ENCODE data around the gene CNPY3.
"Not testable (repeated sequence)": the region's sequence is repeated elsewhere in the genome, so short reads cannot be mapped to it uniquely, and the experiment has no call there.

Gene CNPY3

DNA sequence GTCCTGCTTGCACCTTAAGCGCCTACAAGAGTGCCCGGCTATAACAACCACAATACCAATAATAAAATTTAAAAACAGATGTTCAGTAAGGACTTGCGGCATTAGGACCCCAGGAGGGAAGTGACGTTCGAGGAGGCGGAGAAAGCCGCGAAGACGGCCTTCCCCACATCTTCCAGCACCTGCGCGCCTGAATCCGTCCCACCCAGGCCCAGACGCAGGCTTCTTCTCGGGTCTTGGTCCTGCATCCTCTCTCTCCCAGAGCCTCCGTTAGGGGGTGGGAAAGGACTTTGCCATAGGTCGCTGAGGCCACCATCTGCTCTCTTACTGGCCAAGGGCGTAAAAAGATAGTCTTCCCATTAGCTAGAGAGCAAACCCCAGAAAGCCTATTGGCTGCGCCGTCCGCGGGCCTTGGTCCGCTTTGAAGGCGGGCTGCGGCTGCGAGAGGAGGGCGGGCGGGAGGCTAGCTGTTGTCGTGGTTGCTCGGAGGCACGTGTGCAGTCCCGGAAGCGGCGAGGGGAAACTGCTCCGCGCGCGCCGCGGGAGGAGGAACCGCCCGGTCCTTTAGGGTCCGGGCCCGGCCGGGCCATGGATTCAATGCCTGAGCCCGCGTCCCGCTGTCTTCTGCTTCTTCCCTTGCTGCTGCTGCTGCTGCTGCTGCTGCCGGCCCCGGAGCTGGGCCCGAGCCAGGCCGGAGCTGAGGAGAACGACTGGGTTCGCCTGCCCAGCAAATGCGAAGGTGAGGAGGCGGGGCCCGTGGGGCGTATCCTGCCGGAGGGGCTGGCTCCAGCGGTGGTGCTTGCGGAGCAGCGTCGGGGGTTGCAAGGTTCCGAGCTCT is at the start of gene CNPY3:
CNPY3 (plus strand) TSS at position 495 of the 835 bp plus-strand sequence; CDS start at position 586, 91 bp downstream.
- Histone ChIP-seq H3K27me3 (ENCODE audit: control insufficient read depth, insufficient read depth, low read length) (no peaks in the 10 kb centered on the region), H3K36me3 (ENCODE audit: control insufficient read depth, insufficient read depth, low read length) (0 out of 2 replicates have a peak, but pooled peaks cover under 1% of the 10 kb centered on the region), H3K9me3 (ENCODE audit: control insufficient read depth, insufficient read depth, low read length) (no peaks in the 10 kb centered on the region), H3K27ac (ENCODE audit: low read length) (peak within 1 kb of the TSS; percentile 6), H3K4me3 (ENCODE audit: low read length) (peak within 1 kb of the TSS; percentile 75), H3K4me1 (ENCODE audit: control insufficient read depth, insufficient read depth, low read length) (no peaks in the 10 kb centered on the region)
- no CpG with 5 or more reads among the region's 63 CpGs for WGBS (ENCODE audit: insufficient coverage, insufficient read length)
- peak; percentile 95 for DNase-seq (ENCODE audit: low read depth, low spot score)

DNA sequence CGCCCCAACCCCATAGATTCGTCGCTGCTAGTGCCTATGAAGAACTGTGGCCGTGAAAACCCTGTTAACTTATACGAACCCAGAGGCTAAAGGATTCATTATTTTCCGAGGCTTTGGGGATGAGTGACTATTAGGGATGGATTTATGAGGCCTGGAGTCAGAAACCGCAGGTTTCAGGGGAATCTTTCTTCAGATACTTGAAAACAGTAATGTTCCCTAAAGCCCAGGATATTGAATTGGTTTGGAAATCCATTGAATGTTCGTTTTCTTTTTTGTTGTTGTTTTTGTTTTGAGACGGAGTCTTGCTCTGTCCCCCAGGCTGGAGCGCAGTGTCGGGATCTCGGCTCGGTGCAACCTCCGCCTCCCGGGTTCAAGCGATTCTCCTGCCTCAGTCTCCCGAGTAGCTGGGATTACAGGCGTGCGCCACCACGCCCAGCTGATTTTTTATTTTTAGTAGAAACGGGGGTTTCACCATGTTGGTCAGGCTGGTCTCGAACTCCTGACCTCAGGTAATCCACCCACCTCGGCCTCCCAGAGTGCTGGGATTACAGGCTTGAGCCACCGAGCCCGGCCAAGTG is 49.0 kb upstream of the CNPY3 start:
- DNase-seq (ENCODE audit: low read depth, low spot score); H3K9me3 ChIP-seq (ENCODE audit: control insufficient read depth, insufficient read depth, low read length); H3K27me3 ChIP-seq (ENCODE audit: control insufficient read depth, insufficient read depth, low read length); H3K27ac ChIP-seq (ENCODE audit: low read length); H3K4me1 ChIP-seq (ENCODE audit: control insufficient read depth, insufficient read depth, low read length): not testable (repeated sequence)
- Histone ChIP-seq H3K36me3 (ENCODE audit: control insufficient read depth, insufficient read depth, low read length) (peaks cover 17% of the 10 kb centered on the region), H3K4me3 (ENCODE audit: low read length) (peak overlapping the region; percentile 78; the same call in 1 of the 2 replicates)
- no CpG with 5 or more reads among the region's 25 CpGs for WGBS (ENCODE audit: insufficient coverage, insufficient read length)

DNA sequence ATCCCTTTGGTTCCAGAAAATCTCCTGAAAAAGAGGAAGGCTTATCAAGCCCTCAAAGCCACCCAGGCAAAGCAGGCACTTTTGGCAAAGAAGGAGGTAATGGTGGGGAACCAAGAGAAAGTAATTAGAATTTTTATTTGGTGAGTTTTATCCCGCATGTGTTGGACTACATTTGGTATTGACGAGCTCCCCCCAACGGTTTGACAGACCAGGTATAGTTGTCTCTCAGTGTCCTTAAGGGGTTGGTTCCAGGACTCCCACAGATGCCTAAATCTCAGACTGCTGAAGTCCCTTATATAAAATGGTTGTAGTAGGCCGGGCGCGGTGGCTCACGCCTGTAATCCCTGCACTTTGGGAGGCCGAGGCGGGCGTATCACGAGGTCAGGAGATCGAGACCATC is 48.4 kb upstream of the CNPY3 start:
- not testable (repeated sequence) for H3K9me3 ChIP-seq (ENCODE audit: control insufficient read depth, insufficient read depth, low read length); H3K27ac ChIP-seq (ENCODE audit: low read length); H3K27me3 ChIP-seq (ENCODE audit: control insufficient read depth, insufficient read depth, low read length); H3K4me1 ChIP-seq (ENCODE audit: control insufficient read depth, insufficient read depth, low read length); DNase-seq (ENCODE audit: low read depth, low spot score); H3K4me3 ChIP-seq (ENCODE audit: low read length)
- H3K36me3 ChIP-seq (ENCODE audit: control insufficient read depth, insufficient read depth, low read length): peaks cover 22% of the 10 kb centered on the region
- WGBS (ENCODE audit: insufficient coverage, insufficient read length): no CpG with 5 or more reads among the region's 12 CpGs

DNA sequence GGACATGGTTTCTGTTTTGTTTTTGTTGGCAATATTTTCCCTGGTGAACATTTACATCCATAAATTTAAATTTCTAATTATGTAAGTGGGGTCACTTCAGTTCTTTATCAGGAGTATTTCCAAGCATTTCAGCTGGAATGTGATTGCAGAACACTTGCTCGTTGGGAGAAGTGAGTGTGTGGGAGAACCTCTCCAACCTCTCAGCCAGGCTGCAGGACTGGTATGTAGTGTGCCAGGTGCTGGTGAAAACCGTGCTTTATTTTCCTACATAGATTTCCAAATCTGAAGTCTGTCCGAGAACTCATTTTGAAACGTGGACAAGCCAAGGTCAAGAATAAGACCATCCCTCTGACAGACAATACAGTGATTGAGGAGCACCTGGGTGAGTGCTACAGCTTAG is 43.6 kb upstream of the CNPY3 start:
- Histone ChIP-seq H3K27ac (ENCODE audit: low read length) (no peak overlapping the region), H3K36me3 (ENCODE audit: control insufficient read depth, insufficient read depth, low read length) (peaks cover 23% of the 10 kb centered on the region), H3K4me1 (ENCODE audit: control insufficient read depth, insufficient read depth, low read length) (no peaks in the 10 kb centered on the region), H3K9me3 (ENCODE audit: control insufficient read depth, insufficient read depth, low read length) (no peaks in the 10 kb centered on the region), H3K4me3 (ENCODE audit: low read length) (no peak overlapping the region), H3K27me3 (ENCODE audit: control insufficient read depth, insufficient read depth, low read length) (no peaks in the 10 kb centered on the region)
- DNase-seq (ENCODE audit: low read depth, low spot score): no peak
- no CpG with 5 or more reads among the region's 4 CpGs for WGBS (ENCODE audit: insufficient coverage, insufficient read length)

DNA sequence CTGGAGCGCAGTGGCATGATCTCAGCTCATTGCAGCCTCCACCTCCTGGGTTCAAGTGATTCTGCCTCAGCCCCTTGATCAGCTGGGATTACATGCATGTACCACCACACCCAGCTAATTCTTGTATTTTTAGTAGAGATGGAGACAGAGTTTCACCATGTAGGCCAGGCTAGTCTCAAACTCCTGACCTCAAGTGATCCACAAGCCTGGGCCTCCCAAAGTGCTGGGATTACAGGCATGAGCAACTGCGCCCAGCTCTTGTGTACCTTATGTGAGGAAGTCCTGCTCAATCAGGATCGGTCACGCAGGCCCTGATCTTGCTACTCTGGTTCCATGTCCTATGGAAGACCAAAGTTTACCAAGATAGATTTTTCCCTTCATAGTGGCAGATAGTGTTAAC is 41.1 kb upstream of the CNPY3 start:
- peaks cover 23% of the 10 kb centered on the region for H3K36me3 ChIP-seq (ENCODE audit: control insufficient read depth, insufficient read depth, low read length)
- not testable (repeated sequence) for H3K27ac ChIP-seq (ENCODE audit: low read length); H3K9me3 ChIP-seq (ENCODE audit: control insufficient read depth, insufficient read depth, low read length); H3K4me3 ChIP-seq (ENCODE audit: low read length); H3K27me3 ChIP-seq (ENCODE audit: control insufficient read depth, insufficient read depth, low read length); H3K4me1 ChIP-seq (ENCODE audit: control insufficient read depth, insufficient read depth, low read length); DNase-seq (ENCODE audit: low read depth, low spot score)
- no CpG with 5 or more reads among the region's 4 CpGs for WGBS (ENCODE audit: insufficient coverage, insufficient read length)

DNA sequence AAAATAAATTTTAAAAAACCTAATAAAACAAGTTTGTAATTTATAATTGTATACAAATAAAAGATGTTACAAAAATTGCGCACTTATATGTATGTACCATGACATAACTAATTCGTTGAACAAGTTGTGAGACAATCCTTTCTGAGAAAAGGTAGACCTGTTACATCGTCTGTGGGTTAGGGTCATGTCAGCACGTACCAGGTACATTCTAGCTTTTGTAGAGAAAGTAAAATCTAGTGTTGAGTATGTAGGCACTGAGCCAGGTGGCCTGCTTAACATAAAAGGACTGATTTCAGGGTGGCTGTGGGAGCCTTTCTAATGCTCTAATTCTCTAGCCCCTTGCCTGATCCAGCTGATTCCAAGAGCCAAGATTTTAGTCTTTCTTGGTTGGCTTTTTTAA is 39.5 kb upstream of the CNPY3 start:
- no peak for DNase-seq (ENCODE audit: low read depth, low spot score)
- no peak overlapping the region for H3K27ac ChIP-seq (ENCODE audit: low read length)

DNA sequence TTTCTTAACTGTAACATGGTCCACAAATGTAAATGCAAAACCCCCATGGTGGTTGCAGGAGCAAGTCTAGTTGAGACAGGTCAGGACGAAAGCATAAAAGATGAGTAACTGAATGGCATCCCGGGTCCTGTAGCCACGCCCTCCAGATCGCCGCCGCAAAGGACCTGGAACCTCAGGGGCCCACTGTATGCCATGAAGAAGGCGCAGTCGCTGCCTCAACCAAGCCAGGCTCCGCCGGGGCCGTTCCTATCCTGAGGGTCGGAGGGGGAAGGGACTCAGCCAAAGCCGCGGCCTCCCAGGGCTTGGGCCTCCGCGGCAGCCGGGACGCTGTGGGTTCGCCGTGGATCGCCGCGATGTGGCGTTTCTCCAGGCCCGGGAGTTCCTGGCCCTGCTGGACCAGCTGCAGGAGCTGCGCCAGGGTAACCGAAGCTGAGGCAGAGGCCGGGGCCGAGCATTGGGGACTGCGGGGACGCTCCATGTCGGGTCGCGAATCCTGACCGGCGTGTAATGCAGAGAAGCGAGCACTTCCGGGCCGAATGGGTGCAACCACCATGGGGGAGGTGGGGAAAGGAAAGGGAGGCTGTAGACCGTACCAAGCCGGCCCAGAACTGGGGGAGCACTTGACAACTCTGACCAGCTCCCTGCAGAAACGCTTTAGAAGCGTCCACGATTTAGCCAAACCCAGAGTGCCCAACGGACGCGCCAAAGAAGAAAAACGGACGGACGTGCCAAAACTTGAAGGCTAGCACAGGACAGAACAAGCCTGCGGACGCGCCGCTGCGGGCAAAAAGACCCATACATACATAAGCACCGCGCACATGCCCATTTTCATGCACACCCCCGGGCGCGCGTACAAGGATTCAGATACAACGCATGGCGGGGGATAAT is 38.7 kb upstream of the CNPY3 start:
- Histone ChIP-seq H3K27me3 (ENCODE audit: control insufficient read depth, insufficient read depth, low read length) (no peaks in the 10 kb centered on the region), H3K27ac (ENCODE audit: low read length) (no peak overlapping the region), H3K36me3 (ENCODE audit: control insufficient read depth, insufficient read depth, low read length) (peaks cover 4% of the 10 kb centered on the region; the same call in 1 of the 2 replicates), H3K4me1 (ENCODE audit: control insufficient read depth, insufficient read depth, low read length) (no peaks in the 10 kb centered on the region), H3K9me3 (ENCODE audit: control insufficient read depth, insufficient read depth, low read length) (no peaks in the 10 kb centered on the region), H3K4me3 (ENCODE audit: low read length) (peak overlapping the region; percentile 76)
- peak; percentile 91 for DNase-seq (ENCODE audit: low read depth, low spot score)
- no CpG with 5 or more reads among the region's 63 CpGs for WGBS (ENCODE audit: insufficient coverage, insufficient read length)

More for the DNA sequence above, 39.5 kb upstream of the CNPY3 start:
- no CpG with 5 or more reads among the region's 4 CpGs for WGBS (ENCODE audit: insufficient coverage, insufficient read length)
- no peaks in the 10 kb centered on the region for H3K4me1 ChIP-seq (ENCODE audit: control insufficient read depth, insufficient read depth, low read length)
- H3K27me3 ChIP-seq (ENCODE audit: control insufficient read depth, insufficient read depth, low read length): no peaks in the 10 kb centered on the region
- no peaks in the 10 kb centered on the region for H3K9me3 ChIP-seq (ENCODE audit: control insufficient read depth, insufficient read depth, low read length)
- peak overlapping the region; percentile 76; the same call in 1 of the 2 replicates for H3K4me3 ChIP-seq (ENCODE audit: low read length)
- peaks cover 8% of the 10 kb centered on the region for H3K36me3 ChIP-seq (ENCODE audit: control insufficient read depth, insufficient read depth, low read length)

DNA sequence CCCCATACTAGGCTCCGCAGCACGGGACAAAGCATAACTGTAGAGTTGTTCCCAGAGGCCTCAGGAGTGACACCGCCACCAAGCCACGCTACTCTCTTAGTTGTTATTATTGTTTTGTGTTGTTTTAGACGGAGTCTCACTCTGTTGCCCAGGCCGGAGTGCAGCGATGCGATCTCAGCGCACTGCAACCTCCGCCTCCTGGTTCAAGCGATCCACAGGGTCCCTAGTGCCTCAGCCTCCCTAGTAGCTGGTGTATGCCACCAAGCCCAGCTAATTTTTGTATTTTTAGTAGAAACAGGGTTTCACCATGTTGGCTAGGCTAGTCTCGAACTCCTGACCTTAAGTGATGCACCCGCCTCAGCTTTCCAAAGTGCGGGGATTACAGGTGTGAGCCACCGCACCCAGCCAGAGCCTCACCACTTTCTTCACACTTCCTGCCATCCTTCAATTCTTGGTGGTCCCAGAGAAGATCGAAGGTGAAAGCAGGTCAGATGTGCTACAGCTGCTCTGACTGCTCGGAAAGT is 38.0 kb upstream of the CNPY3 start:
- H3K27ac ChIP-seq (ENCODE audit: low read length): no peak overlapping the region
- DNase-seq (ENCODE audit: low read depth, low spot score): no peak
- H3K4me3 ChIP-seq (ENCODE audit: low read length): peak overlapping the region; percentile 76; the same call in 1 of the 2 replicates
- H3K36me3 ChIP-seq (ENCODE audit: control insufficient read depth, insufficient read depth, low read length): no peaks in the 10 kb centered on the region
- H3K4me1 ChIP-seq (ENCODE audit: control insufficient read depth, insufficient read depth, low read length): no peaks in the 10 kb centered on the region
- WGBS (ENCODE audit: insufficient coverage, insufficient read length): no CpG with 5 or more reads among the region's 17 CpGs
- no peaks in the 10 kb centered on the region for H3K27me3 ChIP-seq (ENCODE audit: control insufficient read depth, insufficient read depth, low read length)
- no peaks in the 10 kb centered on the region for H3K9me3 ChIP-seq (ENCODE audit: control insufficient read depth, insufficient read depth, low read length)

DNA sequence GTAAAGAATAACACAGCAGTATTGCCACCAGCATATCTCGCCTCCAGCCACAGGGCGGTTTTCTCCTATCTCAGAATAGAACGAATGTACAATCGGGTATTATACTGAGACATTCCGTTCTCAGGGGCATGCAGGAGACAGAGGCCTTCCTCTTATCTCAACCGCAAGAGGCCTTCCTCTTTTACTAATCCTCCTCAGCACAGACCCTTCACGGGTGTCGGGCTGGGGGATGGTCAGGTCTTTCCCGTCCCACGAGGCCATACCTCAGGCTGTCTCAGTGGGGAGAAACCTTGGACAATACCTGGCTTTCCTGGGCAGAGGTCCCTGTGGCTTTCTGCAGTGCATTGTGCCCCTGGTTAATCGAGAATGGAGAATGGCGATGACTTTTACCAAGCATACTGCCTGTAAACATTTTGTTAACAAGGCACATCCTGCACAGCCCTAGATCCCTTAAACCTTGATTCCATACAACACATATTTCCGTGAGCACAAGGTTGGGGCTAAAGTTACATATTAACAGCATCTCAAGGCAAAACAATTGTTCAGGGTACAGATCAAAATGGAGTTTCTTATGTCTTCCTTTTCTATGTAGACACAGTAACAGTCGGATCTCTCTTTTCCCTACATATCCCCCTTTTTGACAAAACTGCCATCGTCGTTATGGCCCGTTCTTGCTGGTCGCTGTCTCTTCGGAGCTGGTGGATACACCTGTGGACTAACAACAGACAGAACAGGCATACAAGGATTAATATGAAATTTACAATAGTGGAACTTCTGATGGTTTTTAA is 35.0 kb upstream of the CNPY3 start:
- not testable (repeated sequence) for H3K4me1 ChIP-seq (ENCODE audit: control insufficient read depth, insufficient read depth, low read length); H3K27ac ChIP-seq (ENCODE audit: low read length); H3K9me3 ChIP-seq (ENCODE audit: control insufficient read depth, insufficient read depth, low read length); H3K27me3 ChIP-seq (ENCODE audit: control insufficient read depth, insufficient read depth, low read length); DNase-seq (ENCODE audit: low read depth, low spot score); H3K4me3 ChIP-seq (ENCODE audit: low read length); H3K36me3 ChIP-seq (ENCODE audit: control insufficient read depth, insufficient read depth, low read length)
- WGBS (ENCODE audit: insufficient coverage, insufficient read length): no CpG with 5 or more reads among the region's 19 CpGs
